Measurements from ENCODE around the gene CDK7.

DNA sequence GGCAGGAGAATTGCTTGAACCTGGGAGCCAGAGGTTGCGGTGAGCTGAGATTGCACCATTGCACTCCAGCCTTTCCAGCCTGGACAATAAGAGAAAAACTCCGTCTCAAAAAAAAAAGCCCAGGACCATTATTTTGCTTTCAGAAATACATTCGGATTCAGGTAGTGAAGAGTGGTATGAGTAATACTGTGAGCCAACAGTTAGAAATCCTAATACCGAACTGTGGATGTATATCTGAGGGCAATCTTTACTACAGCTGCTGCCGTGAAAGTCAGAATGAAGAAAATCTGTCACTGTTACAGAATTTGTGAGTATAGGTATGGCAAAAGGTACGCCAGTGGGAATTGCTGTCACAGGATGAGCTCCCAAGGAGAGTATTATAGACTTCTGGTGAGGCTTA is 3.4 kb upstream of the CDK7 start:
- no peak for TF ChIP-seq ZNF696 (CRISPR knock-in tag; conservative IDR thresholded peaks at IDR 0.05)
- TF ChIP-seq ATF2 (CRISPR knock-in tag; IDR thresholded peaks at IDR 0.05) = no peak
- no peak for TF ChIP-seq RAD51 (IDR thresholded peaks at IDR 0.05; ENCODE audit: borderline replicate concordance, low read depth)
- TF ChIP-seq ZNF232 (CRISPR knock-in tag; IDR thresholded peaks at IDR 0.05) = no peak
- TF ChIP-seq RNF2 (IDR thresholded peaks at IDR 0.05) = no peak
- no peak for TF ChIP-seq RAD21 (CRISPR knock-in tag; conservative IDR thresholded peaks at IDR 0.05 in 1 of 2, IDR thresholded peaks at IDR 0.05 in 1 of 2)
- TF ChIP-seq, protein P1, sequence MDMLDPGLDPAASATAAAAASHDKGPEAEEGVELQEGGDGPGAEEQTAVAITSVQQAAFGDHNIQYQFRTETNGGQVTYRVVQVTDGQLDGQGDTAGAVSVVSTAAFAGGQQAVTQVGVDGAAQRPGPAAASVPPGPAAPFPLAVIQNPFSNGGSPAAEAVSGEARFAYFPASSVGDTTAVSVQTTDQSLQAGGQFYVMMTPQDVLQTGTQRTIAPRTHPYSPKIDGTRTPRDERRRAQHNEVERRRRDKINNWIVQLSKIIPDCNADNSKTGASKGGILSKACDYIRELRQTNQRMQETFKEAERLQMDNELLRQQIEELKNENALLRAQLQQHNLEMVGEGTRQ (CRISPR knock-in tag; IDR thresholded peaks at IDR 0.05) = no peak
- no peak for TF ChIP-seq CBFB (CRISPR knock-in tag; IDR thresholded peaks at IDR 0.05)
- TF ChIP-seq ZZZ3 (IDR thresholded peaks at IDR 0.05) = no peak
- no peak for TF ChIP-seq CTCF (IDR thresholded peaks at IDR 0.05 in 2 of 3, conservative IDR thresholded peaks at IDR 0.05 in 1 of 3; ENCODE audit: insufficient read depth in 2 of 3, low read depth in 1 of 3, low read length in 3 of 3)
- no peak for TF ChIP-seq CBX5 (IDR thresholded peaks at IDR 0.05; ENCODE audit: borderline replicate concordance, low read depth)
- TF ChIP-seq, protein P2, sequence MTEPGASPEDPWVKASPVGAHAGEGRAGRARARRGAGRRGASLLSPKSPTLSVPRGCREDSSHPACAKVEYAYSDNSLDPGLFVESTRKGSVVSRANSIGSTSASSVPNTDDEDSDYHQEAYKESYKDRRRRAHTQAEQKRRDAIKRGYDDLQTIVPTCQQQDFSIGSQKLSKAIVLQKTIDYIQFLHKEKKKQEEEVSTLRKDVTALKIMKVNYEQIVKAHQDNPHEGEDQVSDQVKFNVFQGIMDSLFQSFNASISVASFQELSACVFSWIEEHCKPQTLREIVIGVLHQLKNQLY (CRISPR knock-in tag; conservative IDR thresholded peaks at IDR 0.05) = no peak
- TF ChIP-seq HSF4 (CRISPR knock-in tag; IDR thresholded peaks at IDR 0.05; ENCODE audit: borderline replicate concordance) = no peak

All from K562 (cell line).